Lower lobe of right lung (tissue), 2 donors: ENCODE data around the gene IL17RD. TPM values are rescaled to one million over a fixed set of nuclear protein-coding genes. Genes with fewer than 3 reads are reported as not detected.

Experiments
- ATAC-seq, 2 donors: fragments of 200-7000 bp; cut with Tn5 transposase; one replicate each; pipeline ENCODE4 v1.9.1; 2020 to 2022; ENCODE audit warnings: mild to moderate bottlenecking in 2 of 2, moderate library complexity in 2 of 2
- DNase-seq: peaks from one replicate; pipeline ENCODE4 v3.0.0-alpha.2; 2020
- H3K27ac ChIP-seq: fragments of 200-600 bp; one replicate; pipeline ENCODE4 v1.8.0; 2022
- H3K27me3 ChIP-seq: fragments of 200-600 bp; one replicate; pipeline ENCODE4 v1.8.0; 2022; ENCODE audit warnings: low read depth
- H3K36me3 ChIP-seq: fragments of 200-600 bp; one replicate; pipeline ENCODE4 v1.8.0; 2022; ENCODE audit warnings: mild to moderate bottlenecking
- H3K4me1 ChIP-seq: fragments of 200-600 bp; one replicate; pipeline ENCODE4 v1.8.0; 2022
- H3K4me3 ChIP-seq: fragments of 200-600 bp; one replicate; pipeline ENCODE4 v1.8.0; 2022; ENCODE audit warnings: mild to moderate bottlenecking
- H3K9me3 ChIP-seq: fragments of 200-600 bp; one replicate; pipeline ENCODE4 v1.8.0; 2022
- CTCF ChIP-seq: fragments of 200-600 bp; IDR thresholded peaks from one replicate; pipeline ENCODE4 v1.8.0; 2022; ENCODE audit warnings: antibody characterized with exemption, mild to moderate bottlenecking
- intact Hi-C: fragments of 100-400 bp; cut with DNase I; formaldehyde crosslinking; loops from one replicate; pipeline ENCODE4 v1.11.0; 2022
- total RNA-seq: library from RNA; stranded (reverse); fragmentation: NEBNext Ultra II Directional; extraction: Animal tissue kit (Norgen Biotek cat#: 25700); gene quantifications from one replicate; pipeline ENCODE4 v1.2.1, GENCODE V29; 2021
- donor health status: DM: no; HTN: yes; CAD: no; lungs with severe emphysema.

IL17RD gene
- total RNA-seq, 1 donor from 2014 or later: 2.4 TPM

GRCh38 chr3:57130571-57131209 is 34.5 kb downstream of the IL17RD start:
- no peaks in the 10 kb centered on the region for H3K36me3 ChIP-seq
- H3K4me3 ChIP-seq: no peak overlapping the region
- no peak for TF ChIP-seq CTCF
- no peak for DNase-seq
- no peaks in the 10 kb centered on the region for H3K9me3 ChIP-seq
- H3K27me3 ChIP-seq: no peaks in the 10 kb centered on the region
- ATAC-seq: no peak
- no peaks in the 10 kb centered on the region for H3K4me1 ChIP-seq
- H3K27ac ChIP-seq: no peak overlapping the region
- intact Hi-C loops: no loop called here

GRCh38 chr3:57128826-57129667 is 36.1 kb downstream of the IL17RD start:
- no peaks in the 10 kb centered on the region for H3K4me1 ChIP-seq
- intact Hi-C loops: no loop called here
- no peaks in the 10 kb centered on the region for H3K36me3 ChIP-seq
- H3K9me3 ChIP-seq: no peaks in the 10 kb centered on the region
- H3K27ac ChIP-seq: no peak overlapping the region
- ATAC-seq (no peak), DNase-seq (no peak)
- no peaks in the 10 kb centered on the region for H3K27me3 ChIP-seq
- no peak overlapping the region for H3K4me3 ChIP-seq
- TF ChIP-seq CTCF: no peak

GRCh38 chr3:57127891-57128518 is 37.1 kb downstream of the IL17RD start:
- no peak for TF ChIP-seq CTCF
- Histone ChIP-seq H3K9me3 (no peaks in the 10 kb centered on the region), H3K27ac (no peak overlapping the region), H3K36me3 (no peaks in the 10 kb centered on the region), H3K4me1 (no peaks in the 10 kb centered on the region), H3K4me3 (no peak overlapping the region), H3K27me3 (no peaks in the 10 kb centered on the region)
- DNase-seq: no peak
- ATAC-seq: no peak
- intact Hi-C loops: no loop called here

GRCh38 chr3:57126244-57126643 is 38.9 kb downstream of the IL17RD start:
- Histone ChIP-seq H3K4me1 (no peaks in the 10 kb centered on the region), H3K27me3 (no peaks in the 10 kb centered on the region), H3K27ac (no peak overlapping the region), H3K36me3 (no peaks in the 10 kb centered on the region), H3K4me3 (no peak overlapping the region), H3K9me3 (no peaks in the 10 kb centered on the region)
- ATAC-seq (no peak), DNase-seq (no peak)
- intact Hi-C loops: no loop called here
- no peak for TF ChIP-seq CTCF

- no peak for TF ChIP-seq CTCF
- no peaks in the 10 kb centered on the region for H3K36me3 ChIP-seq
- H3K27ac ChIP-seq: no peak overlapping the region
- DNase-seq: no peak
- intact Hi-C loops: no loop called here
- H3K27me3 ChIP-seq: no peaks in the 10 kb centered on the region
- ATAC-seq: no peak
- H3K4me1 ChIP-seq: no peaks in the 10 kb centered on the region
- H3K9me3 ChIP-seq: no peaks in the 10 kb centered on the region
- no peak overlapping the region for H3K4me3 ChIP-seq
Observed at GRCh38 chr3:57120451-57121174, 44.5 kb downstream of the IL17RD start.
